SH-SY5Y (cell line): ENCODE results near the gene FBXW4.

Experiments
- GATA2 ChIP-seq: IDR thresholded peaks from 2 replicates; pipeline ENCODE4 v1.6.1; 2011; ENCODE audit warnings: mild to moderate bottlenecking, low read depth, low read length
- GATA3 ChIP-seq: IDR thresholded peaks from 2 replicates; pipeline ENCODE4 v1.6.1; 2011; ENCODE audit warnings: low read depth, mild to moderate bottlenecking, low read length, moderate library complexity

- TF ChIP-seq GATA3 = no peak
- TF ChIP-seq GATA2 = no peak
Measured at GRCh38 chr10:101723176-101723575, 28.2 kb upstream of the FBXW4 start.
